GM12878 (cell line): Measurements from ENCODE around the gene RAP1GAP. TPM values are rescaled to one million over a fixed set of nuclear protein-coding genes. Genes with fewer than 3 reads are reported as not detected.

ENCODE experiments used
- ATAC-seq: fragments of 200-7000 bp; cut with Tn5 transposase; 3 replicates; pipeline ENCODE4 v1.9.1; 2020; ENCODE audit warnings: mild to moderate bottlenecking, moderate library complexity
- BruUV-seq: library from RNA; stranded (reverse); fragments of 400-500 nt; replicated peaks from 2 replicates; lab custom pipeline; 2021; lab: Mats Ljungman, UMichigan
- CTCF ChIA-PET: fragments of 300-600 bp; sonication (Branson Sonifier 250); formaldehyde crosslinking; extraction: SDS; loops from one replicate; lab custom pipeline; 2021; ENCODE audit warnings: inconsistent platforms; lab: Yijun Ruan, JAX
- POLR2A ChIA-PET: fragments of 350-600 bp; formaldehyde crosslinking; extraction: SDS; loops from one replicate; lab custom pipeline; 2021; ENCODE audit warnings: inconsistent platforms; lab: Charles Lee
- RAD21 ChIA-PET: fragments of 300-600 bp; sonication (Branson Sonifier 250); formaldehyde crosslinking; loops from one replicate; lab custom pipeline; 2023; ENCODE audit warnings: antibody characterized with exemption; ENCODE audit not compliant: unreplicated experiment; lab: Charles Lee
- SMC1A ChIA-PET: fragments of 300-600 bp; sonication (Branson Sonifier 250); formaldehyde crosslinking; loops from one replicate; lab custom pipeline; 2023; ENCODE audit not compliant: unreplicated experiment, uncharacterized antibody; lab: Charles Lee
- DNase-seq: peaks from one replicate; pipeline ENCODE4 v3.0.0-alpha.2; 2011; ENCODE audit warnings: low read depth, low spot score
- FAIRE-seq: peaks from 3 replicates; lab custom pipeline; 2011; peaks lifted over from hg19 to GRCh38; lab: Jason Lieb, UNC
- H2AFZ ChIP-seq: 2 replicates; pipeline ENCODE4 v1.6.0; 2011; ENCODE audit warnings: low read depth, low read length, control low read depth; ENCODE audit not compliant: control insufficient read depth
- H3K27ac ChIP-seq: 2 replicates; pipeline ENCODE4 v1.5.1; 2011; ENCODE audit warnings: control low read depth; ENCODE audit not compliant: control insufficient read depth, insufficient read depth
- H3K27me3 ChIP-seq, 2 experiments: replicated peaks in 1 of 2; 2 replicates each; pipeline versions ENCODE4 v1.6.0 to v1.6.1; 2011; ENCODE audit warnings: low read length in 1 of 2; ENCODE audit not compliant: control insufficient read depth in 2 of 2, insufficient read depth in 2 of 2
- H3K36me3 ChIP-seq, 2 experiments: 2 replicates each; pipeline ENCODE4 v1.5.1; 2011; ENCODE audit warnings: low read length in 1 of 2; ENCODE audit not compliant: control insufficient read depth in 2 of 2, insufficient read depth in 2 of 2
- H3K4me1 ChIP-seq: 2 replicates; pipeline ENCODE4 v1.6.1; 2011; ENCODE audit warnings: mild to moderate bottlenecking, low read length, moderate library complexity, mixed read lengths; ENCODE audit not compliant: control insufficient read depth, insufficient read depth
- H3K4me2 ChIP-seq: 2 replicates; pipeline ENCODE4 v1.6.0; 2011; ENCODE audit warnings: control low read depth; ENCODE audit not compliant: control insufficient read depth, insufficient read depth
- H3K4me3 ChIP-seq: fragments of 200-600 bp; sonication (generic); 2 replicates; pipeline ENCODE4 v1.5.1; 2016
- H3K79me2 ChIP-seq: 2 replicates; pipeline ENCODE4 v1.6.0; 2011; ENCODE audit warnings: low read length; ENCODE audit not compliant: control insufficient read depth, insufficient read depth
- H3K9ac ChIP-seq: 2 replicates; pipeline ENCODE4 v1.8.0; 2011; ENCODE audit warnings: low read length, control low read depth, mixed read lengths; ENCODE audit not compliant: control insufficient read depth, insufficient read depth
- H3K9me3 ChIP-seq: replicated peaks from 3 replicates; pipeline ENCODE4 v1.5.1; 2011; ENCODE audit warnings: mild to moderate bottlenecking, low read length; ENCODE audit not compliant: control insufficient read depth, insufficient read depth
- H4K20me1 ChIP-seq: 2 replicates; pipeline ENCODE4 v1.6.0; 2011; ENCODE audit not compliant: control insufficient read depth, insufficient read depth
- BHLHE40 ChIP-seq, 2 experiments: fragments of 450-650 bp in 1 of 2; IDR thresholded peaks; 2 replicates each; pipeline ENCODE4 v1.6.1; 2011 to 2017; ENCODE audit warnings: low read depth in 2 of 2, borderline replicate concordance in 1 of 2, improper control_type of control experiment in 1 of 2, low read length in 1 of 2, mild to moderate bottlenecking in 1 of 2
- MTA2 ChIP-seq: fragments of 450-650 bp; IDR thresholded peaks from 2 replicates; pipeline ENCODE4 v1.6.1; 2016; ENCODE audit warnings: low read depth, mild to moderate bottlenecking, moderate library complexity
- MYC ChIP-seq: IDR thresholded peaks from 2 replicates; pipeline ENCODE4 v1.6.1; 2011; ENCODE audit warnings: mild to moderate bottlenecking, low read length, moderate library complexity, inconsistent platforms; ENCODE audit not compliant: insufficient read depth, insufficient replicate concordance, insufficient read length, severe bottlenecking
- NKRF ChIP-seq: fragments of 450-650 bp; conservative IDR thresholded peaks from 2 replicates; pipeline ENCODE4 v1.6.1; 2017; ENCODE audit warnings: mild to moderate bottlenecking, moderate library complexity
- PAX8 ChIP-seq: fragments of 450-650 bp; IDR thresholded peaks from 2 replicates; pipeline ENCODE4 v1.6.1; 2017; ENCODE audit warnings: mild to moderate bottlenecking, moderate library complexity
- POLR2A ChIP-seq: IDR thresholded peaks from 2 replicates; pipeline ENCODE4 v1.6.1; 2011; ENCODE audit warnings: low read depth, mild to moderate bottlenecking, low read length
- POU2F2 ChIP-seq: IDR thresholded peaks from 3 replicates; pipeline ENCODE4 v1.6.1; 2011; ENCODE audit warnings: low read depth, mild to moderate bottlenecking, low read length, borderline replicate concordance
- RELA ChIP-seq: fragments of 450-650 bp; IDR thresholded peaks from 2 replicates; pipeline ENCODE4 v1.8.0; 2014; ENCODE audit warnings: borderline replicate concordance; ENCODE audit not compliant: partially characterized antibody
- SREBF2 ChIP-seq: IDR thresholded peaks from 2 replicates; pipeline ENCODE4 v1.6.1; 2012; ENCODE audit warnings: mild to moderate bottlenecking, low read length
- TARDBP ChIP-seq: IDR thresholded peaks from 2 replicates; pipeline ENCODE4 v1.6.1; 2016; ENCODE audit warnings: borderline replicate concordance
- TBL1XR1 ChIP-seq: IDR thresholded peaks from 2 replicates; pipeline ENCODE4 v1.6.1; 2012; ENCODE audit warnings: low read depth, low read length, improper control_type of control experiment
- USF2 ChIP-seq: IDR thresholded peaks from 2 replicates; pipeline ENCODE4 v1.6.1; 2011; ENCODE audit warnings: low read depth, low read length, improper control_type of control experiment, borderline replicate concordance
- ZNF217 ChIP-seq: fragments of 450-650 bp; IDR thresholded peaks from 2 replicates; pipeline ENCODE4 v1.6.1; 2017; ENCODE audit warnings: antibody characterized with exemption, mild to moderate bottlenecking
- WGBS: methylation state at CpG from one replicate; pipeline ENCODE4 v1.1.6; 2016; ENCODE audit warnings: low lambda C conversion rate; ENCODE audit not compliant: insufficient replicate concordance, insufficient coverage; ENCODE audit errors: missing lambda C conversion rate; 5-methylcytosine and 5-hydroxymethylcytosine counted together
- in situ Hi-C: fragments of 300-500 bp; cut with MboI; formaldehyde crosslinking; loops from 9 replicates; pipeline ENCODE4 v1.14.3; 2018; ENCODE audit warnings: mixed read lengths
- intact Hi-C: fragments of 100-400 bp; cut with micrococcal nuclease; formaldehyde crosslinking; loops from one replicate; pipeline ENCODE4 v1.14.2; 2022; ENCODE audit not compliant: unreplicated experiment
- polyA plus RNA-seq, 11 experiments: library from polyadenylated mRNA; depleted of rRNA in 4 of 11; unstranded in 6 of 11; stranded (reverse) in 5 of 11; fragments of >200 nt; fragmentation: Nextera tagmentation in 4 of 11; fragmentation: Illumina TruSeq in 1 of 11; extraction: Ambion mirVana in 4 of 11; extraction: Trizol in 1 of 11; gene quantifications; 1 replicate in 1 of 11; 2 replicates in 10 of 11; pipeline versions ENCODE4 v1.2.1 to v1.2.3, GENCODE V29; 2011 to 2016; ENCODE audit warnings: inconsistent platforms in 2 of 11, missing spikeins in 2 of 11, low read depth in 1 of 11
- total RNA-seq, 4 experiments: library from RNA; depleted of rRNA in 3 of 4; stranded (reverse); fragments of >200 nt in 3 of 4; fragmentation: Illumina TruSeq in 1 of 4; extraction: Trizol in 1 of 4; gene quantifications; 2 replicates each; pipeline versions ENCODE4 v1.2.1 to v1.2.3, GENCODE V29; 2013 to 2021
- TF ChIP-seq, protein P1 (sequence below): IDR thresholded peaks from 2 replicates; pipeline ENCODE4 v1.6.1; 2011; ENCODE audit warnings: mild to moderate bottlenecking, low read depth, low read length, moderate library complexity; ENCODE audit not compliant: insufficient replicate concordance

RAP1GAP gene
- total and polyA plus RNA-seq, 10 of the 15 experiments (the other 5 are each of a cell fraction or from before 2014, with no cell fraction given): 0.04 to 0.96 (median 0.09) TPM; not detected in 3

GRCh38 chr1:21649315-21649714 lies 19.8 kb downstream of the RAP1GAP start:
- no peak for FAIRE-seq
- H3K4me2 ChIP-seq: no peak overlapping the region

More at GRCh38 chr1:21649315-21649714, 19.8 kb downstream of the RAP1GAP start:
- intact Hi-C loops: no loop called here
- no peak overlapping the region for H3K9ac ChIP-seq
- no peaks in the 10 kb centered on the region for H3K36me3 ChIP-seq
- ATAC-seq (no peak), DNase-seq (no peak)
- H3K27me3 ChIP-seq: peaks cover 6 to 13% of the 10 kb centered on the region in 2 experiments
- H3K79me2 ChIP-seq: no peaks in the 10 kb centered on the region
- in situ Hi-C loops: no loop called here
- ChIA-PET RAD21 (no interaction called here), POLR2A (no interaction called here), SMC1A (interaction anchor here (1.7 kb wide), 1 partner anchor 367 kb away, joined by 3 read pairs; no protein-coding TSS in a partner anchor), CTCF (interaction anchor here (0.8 kb wide), 1 partner anchor 10 kb away, joined by 3 read pairs; no protein-coding TSS in a partner anchor)
- H3K4me3 ChIP-seq: no peak overlapping the region
- WGBS: 0% methylated on average over 2 of the region's 2 CpGs
- H4K20me1 ChIP-seq: no peaks in the 10 kb centered on the region
- H3K9me3 ChIP-seq: no peaks in the 10 kb centered on the region
- no peak overlapping the region for H2AFZ ChIP-seq
- H3K4me1 ChIP-seq: 0 out of 2 replicates have a peak, but pooled peaks cover 3% of the 10 kb centered on the region
- no TSS peak for BruUV-seq
- TF ChIP-seq MYC: no peak
- TF ChIP-seq POU2F2: no peak
- no peak for TF ChIP-seq TBL1XR1
- no peak for TF ChIP-seq NKRF
- TF ChIP-seq MTA2: no peak
- TF ChIP-seq PAX8: no peak
- no peak for TF ChIP-seq BHLHE40 (IDR thresholded peaks at IDR 0.05; ENCODE audit: borderline replicate concordance in 1 of 2, low read depth in 2 of 2, low read length in 1 of 2)
- TF ChIP-seq SREBF2: no peak
- TF ChIP-seq USF2: no peak
- TF ChIP-seq, protein P1, sequence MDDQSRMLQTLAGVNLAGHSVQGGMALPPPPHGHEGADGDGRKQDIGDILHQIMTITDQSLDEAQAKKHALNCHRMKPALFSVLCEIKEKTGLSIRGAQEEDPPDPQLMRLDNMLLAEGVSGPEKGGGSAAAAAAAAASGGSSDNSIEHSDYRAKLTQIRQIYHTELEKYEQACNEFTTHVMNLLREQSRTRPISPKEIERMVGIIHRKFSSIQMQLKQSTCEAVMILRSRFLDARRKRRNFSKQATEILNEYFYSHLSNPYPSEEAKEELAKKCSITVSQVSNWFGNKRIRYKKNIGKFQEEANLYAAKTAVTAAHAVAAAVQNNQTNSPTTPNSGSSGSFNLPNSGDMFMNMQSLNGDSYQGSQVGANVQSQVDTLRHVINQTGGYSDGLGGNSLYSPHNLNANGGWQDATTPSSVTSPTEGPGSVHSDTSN: no peak
- no peak for TF ChIP-seq POLR2A
- no peak for TF ChIP-seq RELA
- no peak for TF ChIP-seq ZNF217
- TF ChIP-seq TARDBP: no peak
- H3K27ac ChIP-seq: no peak overlapping the region
